GM21529 (cell line): ENCODE data around the gene ADM2.

Source experiments
- ATAC-seq: cut with Tn5 transposase; IDR thresholded peaks from one replicate; pipeline ENCODE4 v1.9.1; 2021; ENCODE audit not compliant: unreplicated experiment

The ADM2 gene

GRCh38 chr22:50523806-50524675 lies 42.7 kb downstream of the ADM2 start:
- no peak for ATAC-seq

- no peak for ATAC-seq
These were observed 43.3 kb downstream of the ADM2 start for GRCh38 chr22:50524676-50525103.

DNA sequence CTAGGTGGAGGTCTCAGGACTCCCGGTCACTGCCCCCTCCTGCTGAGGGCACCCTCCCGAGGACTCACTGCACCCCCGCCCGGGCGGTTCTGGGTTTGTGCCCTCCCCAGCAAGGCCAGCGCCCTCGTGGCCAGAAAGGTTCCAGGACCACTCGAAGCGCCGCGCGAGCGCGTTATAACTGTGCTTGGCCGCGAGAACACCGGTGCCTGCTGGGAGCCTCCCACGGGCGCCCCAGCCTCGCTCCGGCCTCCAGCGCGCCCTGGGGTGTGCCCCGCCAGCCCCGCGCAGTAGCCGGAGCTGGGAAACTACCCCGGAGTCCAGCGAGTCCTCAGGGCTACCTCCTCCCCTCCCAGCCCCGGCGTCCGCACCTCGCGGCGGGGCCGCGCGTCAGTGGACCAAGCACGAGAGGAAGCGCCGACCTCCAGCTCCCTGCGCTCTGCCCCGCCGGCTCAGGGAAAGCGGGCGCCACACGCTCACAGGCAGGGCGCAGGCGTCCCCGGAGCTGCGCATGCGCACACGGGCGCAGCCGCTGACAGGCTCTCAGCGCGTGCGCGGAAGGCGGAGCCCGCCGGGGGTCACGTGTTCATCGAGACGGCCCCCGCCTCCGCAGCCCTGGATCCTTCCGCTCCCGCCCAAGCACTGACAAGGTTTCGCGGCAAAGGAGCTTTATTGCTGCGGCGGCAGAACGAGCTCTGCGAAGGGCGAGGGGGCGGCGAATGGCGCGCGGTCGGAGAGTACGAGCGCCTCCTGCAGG lies 43.9 kb downstream of the ADM2 start, which contains the start of gene SCO2:
Gene SCO2, minus strand, starts transcription at position 495 of the 754 bp plus-strand sequence. CDS start 1,187 bp downstream, outside the sequence.
- ATAC-seq: peak; percentile 31

DNA sequence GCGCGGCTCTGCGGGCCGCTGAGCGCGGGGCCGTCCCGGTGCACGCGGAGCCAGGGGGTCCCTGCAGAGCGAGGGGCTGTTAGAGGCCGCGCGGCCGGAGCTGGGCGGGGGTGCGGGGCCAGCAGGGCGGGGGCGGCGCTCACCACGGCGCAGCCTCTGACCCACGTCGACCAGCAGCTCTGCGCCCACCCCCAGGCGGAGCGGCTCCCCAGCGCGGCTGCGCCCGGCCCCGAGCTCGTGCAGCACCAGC lies 44.4 kb downstream of the ADM2 start:
- ATAC-seq: no peak

GRCh38 chr22:50526108-50526833 lies 44.9 kb downstream of the ADM2 start:
- peak; percentile 23 for ATAC-seq

- peak; percentile 18 for ATAC-seq
These were observed 45.8 kb downstream of the ADM2 start for GRCh38 chr22:50526834-50527801.

DNA sequence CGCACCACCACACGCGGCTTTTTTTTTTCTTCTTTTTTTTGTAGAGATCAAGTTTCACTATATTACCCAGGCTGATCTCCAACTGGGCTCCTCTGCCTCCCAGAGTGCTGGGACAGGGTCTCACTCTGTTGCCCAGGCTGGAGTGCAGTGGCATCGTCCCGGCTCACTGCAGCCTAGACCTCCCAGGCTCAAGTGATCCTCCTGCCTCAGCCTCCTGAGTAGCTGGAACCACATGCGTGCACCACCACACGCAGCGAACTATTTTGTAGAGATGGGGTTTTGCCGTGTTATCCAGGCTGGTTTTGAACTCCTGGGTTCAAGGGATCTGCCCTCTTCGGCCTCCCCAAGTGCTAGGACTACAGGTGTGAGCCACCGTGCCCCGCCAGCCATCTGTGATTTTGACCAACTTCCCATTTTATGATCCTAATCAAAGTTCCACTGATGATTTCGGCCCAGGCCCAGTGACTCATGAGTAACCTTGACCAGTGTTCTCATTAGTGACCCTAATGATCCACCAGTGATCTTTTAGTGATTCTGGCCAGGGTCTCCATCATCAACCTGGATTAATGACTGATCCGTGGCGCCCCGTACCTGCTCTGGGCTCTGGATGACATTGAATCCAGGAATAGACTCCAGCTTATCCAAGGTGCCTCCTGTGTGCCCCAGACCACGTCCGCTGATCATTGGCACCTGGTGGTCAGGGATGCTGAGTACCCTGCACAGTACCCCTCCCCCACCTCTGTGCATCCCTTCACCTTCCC lies 46.8 kb downstream of the ADM2 start:
- no peak for ATAC-seq

- ATAC-seq: no peak
These were observed 47.5 kb downstream of the ADM2 start for GRCh38 chr22:50528682-50529415.

- ATAC-seq: no peak
These were observed 48.1 kb downstream of the ADM2 start for GRCh38 chr22:50529416-50529896.

- no peak for ATAC-seq
These were observed 48.7 kb downstream of the ADM2 start, which contains the start of gene TYMP for GRCh38 chr22:50529897-50530579. TSS of gene TYMP (minus strand) at chr22:50530012. CDS start at chr22:50529709, 303 bp downstream.

DNA sequence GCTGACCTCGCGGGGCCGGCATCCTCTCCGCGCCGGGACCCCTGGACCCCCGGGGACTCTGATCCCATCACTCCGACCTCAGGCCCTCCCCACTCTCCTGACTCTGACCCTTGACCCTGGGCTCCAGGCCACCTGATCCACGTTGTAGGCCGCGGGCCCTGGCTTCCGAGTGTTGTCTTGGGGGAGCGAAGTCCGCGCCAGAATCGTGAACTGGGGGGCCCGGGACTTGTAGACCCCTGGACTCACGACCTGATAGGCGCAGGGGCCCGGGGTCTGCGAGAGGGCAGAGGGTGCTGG lies 49.2 kb downstream of the ADM2 start:
- ATAC-seq: peak; percentile 1

DNA sequence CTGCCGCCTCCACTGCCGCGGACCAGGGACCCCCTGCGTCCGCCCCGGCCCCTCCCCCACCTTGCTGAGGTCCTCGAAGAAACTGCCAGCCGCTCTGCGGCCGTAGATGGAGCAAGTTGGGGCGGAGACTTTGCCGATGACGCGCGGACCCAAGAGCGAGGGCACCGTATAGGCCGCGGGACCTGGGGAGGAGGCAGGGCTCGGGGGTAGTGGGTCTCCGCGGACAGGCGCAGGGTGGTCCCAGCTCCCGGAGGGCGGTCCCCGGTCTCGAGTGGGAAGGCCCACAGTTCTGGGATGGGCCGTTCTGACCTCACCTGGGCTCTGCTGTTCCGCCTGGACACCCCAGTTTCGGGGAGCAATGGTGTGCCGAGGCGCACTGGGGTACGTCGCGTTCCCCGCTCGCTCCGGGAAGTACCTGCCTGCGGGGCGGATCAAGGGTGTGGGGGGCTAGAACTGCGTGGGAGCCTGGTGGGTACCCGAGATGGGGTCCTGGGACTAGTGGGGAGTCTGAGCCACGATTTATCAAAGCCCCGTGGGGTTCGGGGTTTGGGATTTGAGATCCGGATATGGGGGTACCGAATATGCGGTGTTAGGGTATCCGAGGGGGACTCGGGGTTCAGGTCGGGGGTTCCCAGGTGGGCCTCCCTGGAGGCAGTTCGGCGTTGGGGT lies 49.7 kb downstream of the ADM2 start:
- ATAC-seq: peak; percentile 21

- ATAC-seq: no peak
These were observed 50.2 kb downstream of the ADM2 start for GRCh38 chr22:50531546-50531961.

GRCh38 chr22:50531962-50532674 lies 50.8 kb downstream of the ADM2 start:
- no peak for ATAC-seq

DNA sequence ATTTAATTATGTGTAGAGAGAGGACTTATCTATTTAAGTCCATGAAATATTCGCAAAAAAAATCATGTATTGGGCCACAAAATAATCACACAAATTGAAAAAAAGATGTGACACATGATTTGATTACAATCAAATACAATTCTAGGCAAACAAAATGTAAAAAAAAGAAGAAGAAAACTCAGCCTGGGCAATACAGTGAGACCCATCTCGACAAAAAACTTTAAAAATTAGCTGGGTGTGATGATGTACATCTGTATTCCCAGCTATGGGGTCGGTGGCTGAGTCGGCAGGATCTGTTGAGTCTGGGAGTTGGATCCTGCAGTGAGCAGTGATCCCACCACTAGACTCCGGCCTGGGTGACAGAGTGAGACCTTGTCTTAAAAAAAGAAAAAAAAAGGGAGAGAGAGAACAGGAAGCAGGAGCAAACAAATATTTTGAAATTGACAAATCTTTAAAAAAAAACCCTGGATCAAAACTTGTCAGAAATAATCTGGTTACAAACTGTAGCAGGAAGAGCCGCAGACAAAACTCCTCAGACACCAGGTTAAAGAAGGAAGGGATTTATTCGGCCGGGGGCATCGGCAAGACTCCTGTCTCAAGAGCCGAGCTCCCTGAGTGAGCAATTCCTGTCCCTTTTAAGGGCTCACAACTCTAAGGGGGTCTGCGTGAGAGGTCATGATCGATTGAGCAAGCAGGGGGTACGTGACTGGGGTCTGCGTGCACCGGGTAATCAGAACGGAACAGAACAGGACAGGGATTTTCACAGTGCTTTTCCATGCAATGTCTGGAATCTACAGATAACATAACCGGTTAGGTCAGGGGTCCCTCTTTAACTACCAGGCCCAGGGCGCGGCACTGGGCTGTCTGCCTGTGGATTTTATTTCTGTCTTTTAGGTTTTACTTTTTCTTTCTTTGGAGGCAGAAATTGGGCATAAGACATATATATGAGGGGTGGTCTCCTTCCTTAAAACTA lies 51.8 kb downstream of the ADM2 start:
- ATAC-seq: no peak
